ENCODE data around the gene INSYN2A. TPM values are rescaled to one million over a fixed set of nuclear protein-coding genes. Genes with fewer than 3 reads are reported as not detected.

INSYN2A gene
- total RNA-seq, 1 donor from 2014 or later: 0.14 TPM

GRCh38 chr10:127174866-127175265 is 21.5 kb downstream of the INSYN2A start:
- Histone ChIP-seq H3K27ac (no peak overlapping the region), H3K9me3 (no peaks in the 10 kb centered on the region), H3K36me3 (no peaks in the 10 kb centered on the region), H3K27me3 (no peaks in the 10 kb centered on the region), H3K4me1 (no peaks in the 10 kb centered on the region), H3K4me3 (no peak overlapping the region)
- intact Hi-C loops (cut with DNase I): no loop called here
- no peak for ATAC-seq
- TF ChIP-seq CTCF (IDR thresholded peaks at IDR 0.05): no peak
- no peak for DNase-seq

- no peaks in the 10 kb centered on the region for H3K9me3 ChIP-seq
- no peaks in the 10 kb centered on the region for H3K36me3 ChIP-seq
- ATAC-seq: no peak
- H3K27ac ChIP-seq: no peak overlapping the region
- DNase-seq: no peak
- H3K27me3 ChIP-seq: no peaks in the 10 kb centered on the region
- no peaks in the 10 kb centered on the region for H3K4me1 ChIP-seq
- intact Hi-C loops (cut with DNase I): no loop called here
- no peak for TF ChIP-seq CTCF (IDR thresholded peaks at IDR 0.05)
- no peak overlapping the region for H3K4me3 ChIP-seq
These were observed 28.1 kb downstream of the INSYN2A start for GRCh38 chr10:127168261-127168660.

GRCh38 chr10:127162841-127163240 is 33.5 kb downstream of the INSYN2A start:
- ATAC-seq (no peak), DNase-seq (no peak)
- Histone ChIP-seq H3K27ac (no peak overlapping the region), H3K4me1 (no peaks in the 10 kb centered on the region), H3K36me3 (no peaks in the 10 kb centered on the region), H3K27me3 (no peaks in the 10 kb centered on the region), H3K9me3 (no peaks in the 10 kb centered on the region), H3K4me3 (no peak overlapping the region)
- intact Hi-C loops (cut with DNase I): no loop called here
- TF ChIP-seq CTCF (IDR thresholded peaks at IDR 0.05): no peak

- intact Hi-C loops (cut with DNase I): no loop called here
- no peak for DNase-seq
- Histone ChIP-seq H3K27me3 (no peaks in the 10 kb centered on the region), H3K36me3 (no peaks in the 10 kb centered on the region), H3K27ac (no peak overlapping the region), H3K9me3 (no peaks in the 10 kb centered on the region), H3K4me3 (no peak overlapping the region), H3K4me1 (peaks cover 5% of the 10 kb centered on the region)
- no peak for ATAC-seq
- no peak for TF ChIP-seq CTCF (IDR thresholded peaks at IDR 0.05)
These were observed 34.9 kb downstream of the INSYN2A start for GRCh38 chr10:127161482-127161881.

GRCh38 chr10:127159648-127160245 is 36.6 kb downstream of the INSYN2A start:
- peaks cover 5% of the 10 kb centered on the region for H3K4me1 ChIP-seq
- no peaks in the 10 kb centered on the region for H3K27me3 ChIP-seq
- no peaks in the 10 kb centered on the region for H3K9me3 ChIP-seq

More at GRCh38 chr10:127159648-127160245, 36.6 kb downstream of the INSYN2A start:
- ATAC-seq: no peak
- Histone ChIP-seq H3K27ac (no peak overlapping the region), H3K36me3 (no peaks in the 10 kb centered on the region), H3K4me3 (no peak overlapping the region)
- intact Hi-C loops (cut with DNase I): no loop called here
- no peak for DNase-seq
- TF ChIP-seq CTCF (IDR thresholded peaks at IDR 0.05): no peak
